ENCODE measurements around the gene NFIA.

Gene NFIA

DNA sequence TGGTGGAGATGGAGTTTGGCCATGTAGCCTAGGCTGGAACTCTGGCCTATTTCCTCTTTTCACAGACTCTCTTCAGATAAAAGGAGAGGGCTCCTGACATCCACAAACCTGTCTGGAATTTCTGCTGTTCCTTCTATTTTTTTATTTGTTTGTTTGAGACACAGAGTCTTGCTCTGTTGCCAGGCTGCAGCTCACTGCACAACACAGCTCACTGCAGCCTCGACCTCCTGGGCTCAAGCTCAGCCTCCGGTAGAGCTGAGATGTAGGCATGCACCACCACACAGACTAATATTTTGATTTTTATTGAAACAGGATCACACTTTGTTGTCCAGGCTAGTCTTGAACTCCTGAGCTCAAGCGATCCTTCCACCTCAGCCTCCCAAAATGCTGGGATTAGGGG, 411.6 kb downstream of the NFIA start:
- DNase-seq (ENCODE audit: low spot score) = no peak

GRCh38 chr1:61496501-61496900, 414.1 kb downstream of the NFIA start:
- DNase-seq (ENCODE audit: low spot score) = no peak

GRCh38 chr1:61497013-61497412, 414.7 kb downstream of the NFIA start:
- DNase-seq (ENCODE audit: low spot score) = no peak

- DNase-seq (ENCODE audit: low spot score) = no peak
Observed at GRCh38 chr1:61498342-61498741, 416.0 kb downstream of the NFIA start.

- no peak for DNase-seq (ENCODE audit: low spot score)
Observed at GRCh38 chr1:61501971-61502916, 419.9 kb downstream of the NFIA start.

DNA sequence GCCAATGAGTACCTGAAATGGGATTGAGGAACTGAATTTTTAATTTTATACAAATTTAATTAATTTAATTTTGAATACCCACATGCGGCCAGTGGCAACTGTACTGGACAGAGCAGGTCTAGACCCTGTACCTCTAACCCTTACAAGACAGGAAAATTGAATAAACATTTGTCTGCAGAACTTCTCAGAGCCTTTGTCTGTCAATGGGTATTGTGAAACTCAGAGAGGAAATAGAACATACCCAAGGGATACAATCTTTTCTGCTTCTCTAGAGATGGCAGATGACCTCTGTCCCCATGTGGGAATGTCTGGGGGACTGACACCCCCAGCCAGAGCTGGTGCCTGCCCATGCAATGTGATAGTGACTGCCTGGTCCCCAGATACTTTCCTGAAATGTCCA, 421.9 kb downstream of the NFIA start:
- DNase-seq (ENCODE audit: low spot score) = no peak

DNA sequence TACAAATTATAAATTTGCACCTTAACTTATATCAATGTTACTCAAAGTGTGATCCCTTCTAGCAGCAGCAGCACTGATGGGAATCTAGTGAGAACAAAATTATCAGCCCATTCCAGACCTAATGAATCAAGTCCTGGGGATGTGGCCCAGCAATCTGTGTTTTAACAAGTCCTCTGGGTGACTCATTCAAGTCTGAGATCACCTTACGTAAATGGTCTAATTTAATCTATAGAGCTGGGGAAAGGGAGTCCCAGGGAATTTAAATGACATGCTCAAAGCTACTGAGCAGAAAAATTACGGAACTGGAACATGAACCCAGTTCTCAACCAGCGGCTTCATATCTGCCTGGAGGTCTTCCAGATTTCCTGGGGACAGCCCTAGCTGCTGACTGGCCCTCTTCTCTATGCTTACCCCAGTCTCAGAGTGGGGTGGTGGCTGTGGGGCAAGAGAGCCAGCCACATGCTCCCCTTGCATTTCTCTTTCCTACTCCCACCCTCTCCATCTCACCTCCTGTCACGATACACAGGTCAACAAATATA, 422.6 kb downstream of the NFIA start:
- no peak for DNase-seq (ENCODE audit: low spot score)

GRCh38 chr1:61506236-61506635, 423.9 kb downstream of the NFIA start:
- DNase-seq (ENCODE audit: low spot score) = no peak

DNA sequence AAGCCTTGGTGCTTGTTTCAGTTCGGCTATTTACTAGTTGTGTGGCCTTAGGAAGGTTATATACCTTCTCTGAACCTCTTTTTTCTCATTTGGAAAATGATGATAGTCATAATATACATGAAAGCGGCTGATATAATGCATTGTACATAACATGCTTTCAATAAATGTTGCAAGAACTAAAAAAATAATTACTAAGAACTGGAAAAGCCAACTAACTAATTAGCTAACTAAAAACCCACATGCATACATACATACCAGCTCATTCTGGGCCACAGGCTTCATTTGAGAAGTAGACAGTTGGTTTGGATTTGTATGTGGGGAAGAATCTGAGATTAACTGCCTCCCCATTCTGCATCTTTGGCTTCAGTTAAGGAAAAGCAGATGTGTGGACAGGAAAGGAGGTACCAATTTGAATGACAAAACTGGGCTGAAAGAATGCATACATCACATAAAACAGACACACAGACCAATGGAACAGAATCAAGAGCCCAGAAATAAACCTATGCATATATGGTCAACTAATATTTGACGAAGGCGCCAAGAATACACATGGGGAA, 424.7 kb downstream of the NFIA start:
- no peak for DNase-seq (ENCODE audit: low spot score)
